OCI-LY3 (cell line): Measurements from ENCODE around the gene BRINP3.

ENCODE experiments used
- H2AFZ ChIP-seq: fragments of 200-600, 300-600 bp; shearing (Covaris generic); 2 replicates; pipeline ENCODE4 v1.6.0; 2014; ENCODE audit warnings: antibody characterized with exemption, low read depth, low read length
- H3K27ac ChIP-seq: fragments of 200-600, 300-600 bp; sonication (generic); 2 replicates; pipeline ENCODE4 v1.5.1; 2014; ENCODE audit warnings: mild to moderate bottlenecking, low read length, moderate library complexity, mixed read lengths
- H3K27me3 ChIP-seq: fragments of 200-600, 300-600 bp; sonication (generic); 2 replicates; pipeline ENCODE4 v1.6.1; 2014; ENCODE audit warnings: low read depth, low read length, mixed read lengths
- H3K36me3 ChIP-seq: fragments of 200-600, 300-600 bp; sonication (generic); replicated peaks from 2 replicates; pipeline ENCODE3; 2014; ENCODE audit warnings: low read depth, low read length, mixed read lengths
- H3K4me1 ChIP-seq: fragments of 300-600, 200-600 bp; sonication (generic); 2 replicates; pipeline ENCODE4 v1.6.1; 2014; ENCODE audit warnings: low read length, mixed read lengths
- H3K4me2 ChIP-seq: fragments of 200-600, 300-600 bp; sonication (generic); 2 replicates; pipeline ENCODE4 v1.6.1; 2014; ENCODE audit warnings: low read length, mixed read lengths
- H3K4me3 ChIP-seq: fragments of 300-600, 200-600 bp; sonication (generic); 2 replicates; pipeline ENCODE4 v1.5.1; 2014; ENCODE audit warnings: antibody characterized with exemption, mild to moderate bottlenecking, low read length, moderate library complexity
- H3K79me2 ChIP-seq: fragments of 300-600, 200-600 bp; shearing (Covaris generic); 2 replicates; pipeline ENCODE4 v1.6.1; 2014; ENCODE audit warnings: mild to moderate bottlenecking, low read length, mixed read lengths
- H3K9ac ChIP-seq: fragments of 300-600, 200-600 bp; shearing (Covaris generic); 2 replicates; pipeline ENCODE4 v1.6.0; 2014; ENCODE audit warnings: mild to moderate bottlenecking, low read length, moderate library complexity
- H3K9me3 ChIP-seq: fragments of 200-600, 300-600 bp; shearing (Covaris generic); 2 replicates; pipeline ENCODE4 v1.6.1; 2014; ENCODE audit warnings: low read length, mixed read lengths; ENCODE audit not compliant: insufficient read depth
- H4K20me1 ChIP-seq: fragments of 200-600, 300-600 bp; sonication (generic); 2 replicates; pipeline ENCODE4 v1.6.1; 2016; ENCODE audit warnings: low read length, mixed read lengths; ENCODE audit not compliant: insufficient read depth
- EZH2phosphoT487 ChIP-seq: fragments of 200-600 bp; shearing (Covaris generic); IDR thresholded peaks from 2 replicates; pipeline ENCODE4 v1.6.1; 2018; ENCODE audit warnings: antibody characterized with exemption, mixed run types, low read depth
- TF ChIP-seq, protein P1 (sequence below): fragments of 200-600, 300-600 bp; sonication (generic); IDR thresholded peaks from 2 replicates; pipeline ENCODE4 v1.5.1; 2014; ENCODE audit warnings: antibody characterized with exemption, low read length, low read depth

The BRINP3 gene

DNA sequence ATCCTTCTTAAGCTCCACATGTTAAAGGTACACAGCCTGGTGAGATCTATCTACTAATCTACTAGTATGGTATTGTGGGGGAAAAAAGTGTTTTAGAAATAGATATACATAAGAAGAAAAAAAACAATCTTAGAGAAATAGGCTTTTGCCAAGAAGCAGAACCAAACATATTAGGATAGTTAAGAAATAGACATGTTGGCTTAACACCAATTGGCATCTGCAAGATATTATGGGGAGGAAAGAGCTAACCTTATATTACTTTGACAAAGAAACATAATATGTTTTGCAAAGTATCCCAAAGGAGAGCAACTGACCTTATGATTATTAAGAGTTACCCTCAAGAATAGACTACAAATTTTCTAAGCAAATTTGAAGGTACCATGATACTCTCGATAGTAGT, 202.9 kb downstream of the BRINP3 start:
- Histone ChIP-seq H3K9me3 (no peaks in the 10 kb centered on the region), H3K4me1 (no peaks in the 10 kb centered on the region), H2AFZ (no peak overlapping the region), H3K4me2 (no peak overlapping the region), H3K27me3 (no peaks in the 10 kb centered on the region), H3K27ac (no peak overlapping the region), H4K20me1 (no peaks in the 10 kb centered on the region), H3K36me3 (no peaks in the 10 kb centered on the region), H3K79me2 (no peaks in the 10 kb centered on the region), H3K4me3 (no peak overlapping the region), H3K9ac (no peak overlapping the region)
- TF ChIP-seq, protein P1, sequence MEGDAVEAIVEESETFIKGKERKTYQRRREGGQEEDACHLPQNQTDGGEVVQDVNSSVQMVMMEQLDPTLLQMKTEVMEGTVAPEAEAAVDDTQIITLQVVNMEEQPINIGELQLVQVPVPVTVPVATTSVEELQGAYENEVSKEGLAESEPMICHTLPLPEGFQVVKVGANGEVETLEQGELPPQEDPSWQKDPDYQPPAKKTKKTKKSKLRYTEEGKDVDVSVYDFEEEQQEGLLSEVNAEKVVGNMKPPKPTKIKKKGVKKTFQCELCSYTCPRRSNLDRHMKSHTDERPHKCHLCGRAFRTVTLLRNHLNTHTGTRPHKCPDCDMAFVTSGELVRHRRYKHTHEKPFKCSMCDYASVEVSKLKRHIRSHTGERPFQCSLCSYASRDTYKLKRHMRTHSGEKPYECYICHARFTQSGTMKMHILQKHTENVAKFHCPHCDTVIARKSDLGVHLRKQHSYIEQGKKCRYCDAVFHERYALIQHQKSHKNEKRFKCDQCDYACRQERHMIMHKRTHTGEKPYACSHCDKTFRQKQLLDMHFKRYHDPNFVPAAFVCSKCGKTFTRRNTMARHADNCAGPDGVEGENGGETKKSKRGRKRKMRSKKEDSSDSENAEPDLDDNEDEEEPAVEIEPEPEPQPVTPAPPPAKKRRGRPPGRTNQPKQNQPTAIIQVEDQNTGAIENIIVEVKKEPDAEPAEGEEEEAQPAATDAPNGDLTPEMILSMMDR = no peak
- no peak for TF ChIP-seq EZH2phosphoT487

DNA sequence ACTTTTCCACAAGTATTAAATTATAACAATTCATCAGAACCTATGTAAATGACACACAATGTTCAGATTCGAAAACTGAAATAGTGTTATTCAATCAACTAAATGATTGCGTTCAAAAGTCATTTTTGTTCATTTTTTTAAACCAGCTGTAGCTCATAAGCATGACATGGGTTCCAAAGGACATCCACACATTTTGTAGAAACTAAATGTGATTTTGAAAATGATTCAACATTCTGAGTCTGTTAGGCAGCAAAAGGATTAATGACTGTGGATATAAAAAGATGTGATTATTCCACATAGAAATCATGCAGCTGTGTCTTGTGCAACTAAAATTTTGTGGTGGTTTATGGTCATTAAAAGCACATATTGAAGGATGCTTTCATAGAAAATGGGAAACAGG, 204.5 kb downstream of the BRINP3 start:
- H3K79me2 ChIP-seq = no peaks in the 10 kb centered on the region
- H3K36me3 ChIP-seq = no peaks in the 10 kb centered on the region
- no peaks in the 10 kb centered on the region for H3K9me3 ChIP-seq
- no peaks in the 10 kb centered on the region for H3K27me3 ChIP-seq
- no peak overlapping the region for H2AFZ ChIP-seq
- no peak overlapping the region for H3K27ac ChIP-seq
- no peaks in the 10 kb centered on the region for H3K4me1 ChIP-seq
- H3K4me3 ChIP-seq = no peak overlapping the region
- TF ChIP-seq, protein P1 = no peak
- no peak for TF ChIP-seq EZH2phosphoT487
- H4K20me1 ChIP-seq = no peaks in the 10 kb centered on the region
- H3K9ac ChIP-seq = no peak overlapping the region
- H3K4me2 ChIP-seq = no peak overlapping the region

DNA sequence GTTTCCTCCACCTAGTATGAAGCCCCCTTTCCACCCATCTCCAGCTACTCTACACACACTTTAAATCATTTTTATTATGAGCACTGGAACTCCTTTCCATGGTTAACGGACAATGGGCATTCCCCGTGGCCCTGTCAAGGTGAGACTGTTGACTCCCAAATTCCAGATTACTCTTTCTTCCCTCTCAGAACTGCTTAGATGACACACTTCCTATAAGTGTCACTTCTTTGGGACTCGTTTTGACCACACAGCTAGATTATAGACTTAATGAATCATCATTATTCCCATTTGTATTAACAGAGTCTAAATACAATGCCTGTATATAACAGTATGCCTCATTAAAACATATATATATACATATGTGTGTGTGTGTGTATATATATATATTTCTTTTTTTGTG, 215.1 kb downstream of the BRINP3 start:
- H2AFZ ChIP-seq = no peak overlapping the region
- no peaks in the 10 kb centered on the region for H4K20me1 ChIP-seq
- no peak overlapping the region for H3K4me3 ChIP-seq
- peaks cover 2% of the 10 kb centered on the region; the same call in 1 of the 2 replicates for H3K4me1 ChIP-seq
- H3K27me3 ChIP-seq = no peaks in the 10 kb centered on the region
- TF ChIP-seq EZH2phosphoT487 = no peak
- TF ChIP-seq, protein P1 = no peak
- no peak overlapping the region for H3K9ac ChIP-seq
- H3K36me3 ChIP-seq = no peaks in the 10 kb centered on the region
- H3K4me2 ChIP-seq = no peak overlapping the region
- no peaks in the 10 kb centered on the region for H3K9me3 ChIP-seq
- H3K79me2 ChIP-seq = no peaks in the 10 kb centered on the region
- H3K27ac ChIP-seq = no peak overlapping the region

DNA sequence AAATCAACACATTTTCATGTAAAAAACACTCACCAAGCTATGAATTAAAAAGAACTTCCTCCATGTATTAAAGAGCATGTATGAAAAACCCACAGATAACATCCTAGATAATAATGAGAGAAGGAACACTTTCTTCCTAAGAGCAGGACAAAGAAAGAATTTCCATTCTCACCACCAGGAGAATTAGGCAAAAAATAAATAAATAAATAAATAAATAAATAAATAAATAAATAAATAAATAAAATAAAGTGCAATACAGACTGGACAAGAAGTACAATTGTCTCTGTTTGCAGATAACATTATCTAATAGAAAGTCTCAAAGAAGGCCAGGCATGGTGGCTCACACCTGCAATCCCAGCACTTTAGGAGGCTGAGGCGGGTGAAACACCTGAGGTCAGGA, 218.2 kb downstream of the BRINP3 start:
- Histone ChIP-seq H3K27ac (no peak overlapping the region), H3K27me3 (no peaks in the 10 kb centered on the region), H3K4me2 (no peak overlapping the region), H3K36me3 (no peaks in the 10 kb centered on the region), H3K79me2 (no peaks in the 10 kb centered on the region), H2AFZ (no peak overlapping the region), H3K4me1 (peaks cover 2% of the 10 kb centered on the region; the same call in 1 of the 2 replicates), H3K9ac (no peak overlapping the region), H4K20me1 (no peaks in the 10 kb centered on the region), H3K9me3 (no peaks in the 10 kb centered on the region), H3K4me3 (no peak overlapping the region)
- TF ChIP-seq, protein P1 = no peak
- TF ChIP-seq EZH2phosphoT487 = no peak
